Activated naive CD4-positive, alpha-beta T cell treated with anti-CD3 and anti-CD28 coated beads, Interleukin-2, amount 10 ng/mL, durations not matched to agents 7 days and 5 days (primary cell): ENCODE measurements around the gene FNTB.
"Not testable (repeated sequence)": the region's sequence is repeated elsewhere in the genome, so short reads cannot be mapped to it uniquely, and the experiment has no call there.

Experiments used
- CTCF ChIA-PET: fragments of 350-600 bp; sonication (Branson Sonifier 250); formaldehyde crosslinking; loops from one replicate; lab custom pipeline; 2021; ENCODE audit warnings: antibody characterized with exemption; lab: Charles Lee
- DNase-seq: peaks from one replicate; pipeline ENCODE4 v3.0.0-alpha.2; 2020
- H3K27ac Mint-ChIP-seq: one replicate; pipeline ENCODE4 v1.8.0; 2021; ENCODE audit warnings: mild to moderate bottlenecking, moderate library complexity, mixed read lengths
- H3K27me3 Mint-ChIP-seq: one replicate; pipeline ENCODE4 v1.8.0; 2021; ENCODE audit warnings: mild to moderate bottlenecking, mixed read lengths
- H3K36me3 Mint-ChIP-seq: one replicate; pipeline ENCODE4 v1.8.0; 2021; ENCODE audit warnings: mixed read lengths
- H3K4me1 Mint-ChIP-seq: one replicate; pipeline ENCODE4 v1.8.0; 2021; ENCODE audit warnings: mixed read lengths
- H3K4me3 Mint-ChIP-seq: one replicate; pipeline ENCODE4 v1.8.0; 2021; ENCODE audit warnings: mild to moderate bottlenecking, moderate library complexity, mixed read lengths
- H3K9me3 Mint-ChIP-seq: one replicate; pipeline ENCODE4 v1.8.0; 2021; ENCODE audit warnings: mixed read lengths

Gene FNTB

DNA sequence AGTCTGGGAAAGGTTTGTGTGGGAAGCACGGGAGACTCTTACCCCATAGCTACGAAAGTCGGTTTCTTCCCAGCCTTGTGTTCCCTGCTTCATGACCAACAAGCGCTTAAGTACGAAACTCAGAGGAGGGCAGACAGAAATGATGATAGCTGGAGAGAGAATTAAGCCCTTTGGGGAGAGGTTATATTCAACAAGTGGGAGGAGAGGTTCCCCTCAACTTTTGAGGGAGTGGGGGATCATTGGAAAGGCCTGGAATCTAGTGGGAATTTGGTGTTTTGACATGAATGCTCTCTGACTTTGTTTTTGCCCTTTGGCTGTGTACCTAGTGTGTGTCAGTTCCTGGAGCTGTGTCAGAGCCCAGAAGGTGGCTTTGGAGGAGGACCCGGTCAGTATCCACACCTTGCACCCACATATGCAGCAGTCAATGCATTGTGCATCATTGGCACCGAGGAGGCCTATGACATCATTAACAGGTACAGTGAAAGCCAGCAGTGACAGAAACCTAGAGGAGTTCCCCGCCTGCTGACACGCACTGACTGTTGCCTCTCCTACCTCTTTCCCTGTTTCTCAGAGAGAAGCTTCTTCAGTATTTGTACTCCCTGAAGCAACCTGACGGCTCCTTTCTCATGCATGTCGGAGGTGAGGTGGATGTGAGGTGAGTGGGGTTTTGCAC lies 40.6 kb downstream of the FNTB start:
- DNase-seq: no peak
- Mint-ChIP-seq H3K9me3 (no peaks in the 10 kb centered on the region), H3K4me1 (no peaks in the 10 kb centered on the region), H3K27me3 (no peaks in the 10 kb centered on the region), H3K36me3 (peaks cover 34% of the 10 kb centered on the region), H3K27ac (no peak overlapping the region), H3K4me3 (no peak overlapping the region)
- CTCF ChIA-PET: no interaction called here

DNA sequence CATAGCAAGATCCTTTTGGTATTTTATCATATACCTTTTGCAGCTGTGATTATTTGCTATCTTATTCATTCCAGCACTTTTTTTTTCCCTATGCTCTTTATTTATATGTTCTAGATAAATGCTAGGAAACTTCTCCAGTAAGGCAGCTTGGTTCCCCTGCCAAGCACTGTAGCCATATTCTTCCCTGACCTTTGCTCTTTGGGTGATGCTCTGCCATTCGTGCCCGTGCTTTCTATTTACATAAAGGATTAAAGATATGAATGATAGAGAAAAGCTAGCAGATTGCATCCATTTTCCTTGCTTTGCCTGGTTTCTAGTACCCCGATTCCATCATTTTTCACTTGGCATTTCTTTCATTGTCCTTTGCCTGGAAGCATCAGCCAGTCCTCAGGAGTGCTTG lies 42.2 kb downstream of the FNTB start:
- Mint-ChIP-seq H3K4me1 (no peaks in the 10 kb centered on the region), H3K27me3 (no peaks in the 10 kb centered on the region), H3K4me3 (no peak overlapping the region), H3K36me3 (peaks cover 40% of the 10 kb centered on the region), H3K9me3 (no peaks in the 10 kb centered on the region), H3K27ac (no peak overlapping the region)
- no peak for DNase-seq
- CTCF ChIA-PET: interaction anchor here (0.7 to 1.0 kb wide), 2 partner anchors 10 to 42 kb away, joined by 3 read pairs; partner anchors contain the start of gene FNTB

DNA sequence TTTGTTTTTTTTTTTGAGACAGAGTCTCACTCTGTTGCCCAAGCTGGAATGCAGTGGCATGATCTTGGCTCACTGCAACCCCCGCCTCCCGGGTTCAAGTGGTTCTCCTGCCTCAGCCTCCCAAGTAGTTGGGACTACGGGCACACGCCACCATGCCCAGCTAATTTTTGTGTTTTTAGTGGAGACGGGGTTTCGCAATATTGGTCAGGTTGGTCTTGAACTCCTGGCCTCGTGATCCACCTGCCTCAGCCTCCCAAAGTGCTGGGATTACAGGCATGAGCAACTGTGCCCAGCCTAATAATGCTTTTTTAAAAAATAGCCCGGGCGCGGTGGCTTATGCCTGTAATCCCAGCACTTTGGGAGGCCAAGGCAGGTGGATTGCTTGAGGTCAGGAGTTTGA lies 44.6 kb downstream of the FNTB start:
- H3K27ac Mint-ChIP-seq, H3K9me3 Mint-ChIP-seq, H3K4me1 Mint-ChIP-seq, H3K4me3 Mint-ChIP-seq, DNase-seq, CTCF ChIA-PET, H3K27me3 Mint-ChIP-seq: not testable (repeated sequence)
- H3K36me3 Mint-ChIP-seq: peaks cover 48% of the 10 kb centered on the region

DNA sequence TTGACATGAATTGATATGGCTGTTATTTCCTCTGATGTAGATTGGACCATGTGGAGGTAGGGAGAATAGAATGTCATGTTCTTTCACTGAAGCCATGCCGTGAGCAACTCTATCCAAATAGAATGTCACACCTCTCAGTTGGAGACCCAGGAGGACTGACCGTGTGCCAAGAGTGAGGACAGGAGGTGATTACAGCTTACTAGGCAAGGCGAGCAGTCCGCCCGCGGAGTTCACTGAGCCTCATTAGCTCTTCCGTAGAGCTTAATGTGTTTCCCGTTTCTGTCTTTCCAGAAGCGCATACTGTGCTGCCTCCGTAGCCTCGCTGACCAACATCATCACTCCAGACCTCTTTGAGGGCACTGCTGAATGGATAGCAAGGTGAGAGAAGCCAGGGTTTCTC lies 45.6 kb downstream of the FNTB start:
- peaks cover 44% of the 10 kb centered on the region for H3K36me3 Mint-ChIP-seq
- no peak overlapping the region for H3K4me3 Mint-ChIP-seq
- no peaks in the 10 kb centered on the region for H3K27me3 Mint-ChIP-seq
- H3K27ac Mint-ChIP-seq: no peak overlapping the region
- CTCF ChIA-PET: interaction anchor here (0.9 to 1.1 kb wide), 2 partner anchors 11 to 46 kb away, joined by 3 to 4 read pairs; partner anchors contain the start of gene FNTB
- DNase-seq: no peak
- no peaks in the 10 kb centered on the region for H3K4me1 Mint-ChIP-seq
- H3K9me3 Mint-ChIP-seq: no peaks in the 10 kb centered on the region

DNA sequence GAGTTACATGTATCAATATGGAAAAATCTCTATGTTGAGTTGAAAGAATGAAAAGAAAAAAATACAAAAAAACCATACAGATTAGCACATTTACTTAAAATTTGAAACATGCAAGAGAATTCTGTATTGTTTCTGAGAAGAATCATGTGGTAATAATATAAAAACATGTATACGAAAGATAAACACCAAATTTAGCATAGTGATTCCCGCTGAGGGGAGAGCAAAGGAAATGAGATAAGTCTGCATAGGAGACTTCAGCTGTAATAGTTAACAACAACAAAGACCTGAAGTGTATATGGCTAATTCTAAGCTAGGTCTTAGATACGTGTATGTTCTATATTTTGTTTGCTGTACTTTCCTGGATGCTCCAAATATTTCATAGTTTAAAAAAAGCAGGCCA lies 46.5 kb downstream of the FNTB start:
- Mint-ChIP-seq H3K4me1 (no peaks in the 10 kb centered on the region), H3K9me3 (no peaks in the 10 kb centered on the region), H3K36me3 (peaks cover 36% of the 10 kb centered on the region), H3K4me3 (no peak overlapping the region), H3K27me3 (no peaks in the 10 kb centered on the region), H3K27ac (no peak overlapping the region)
- no peak for DNase-seq
- CTCF ChIA-PET: interaction anchor here (1.1 kb wide), 1 partner anchor 12 kb away, joined by 4 read pairs; no protein-coding TSS in a partner anchor

DNA sequence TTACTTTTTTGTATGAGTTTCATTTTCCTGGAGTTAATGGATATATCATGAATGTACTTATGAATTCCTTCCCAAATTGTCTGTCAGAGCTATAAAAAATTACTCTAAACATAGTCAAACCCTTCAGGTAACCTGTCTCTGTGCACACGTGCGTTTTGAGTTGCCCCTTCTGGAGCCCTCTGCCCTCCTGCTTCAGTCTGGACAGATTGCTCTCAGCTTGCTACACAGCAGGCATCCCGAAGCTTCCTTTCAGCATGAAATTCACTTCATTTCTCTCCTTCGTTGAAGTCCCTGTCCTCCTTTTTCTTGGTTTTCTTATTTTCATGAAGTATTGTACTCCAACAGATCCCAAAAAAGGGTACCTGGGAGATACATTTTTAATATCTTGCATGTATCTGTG lies 47.3 kb downstream of the FNTB start:
- Mint-ChIP-seq H3K27ac (no peak overlapping the region), H3K4me3 (no peak overlapping the region), H3K36me3 (peaks cover 36% of the 10 kb centered on the region), H3K4me1 (no peaks in the 10 kb centered on the region), H3K9me3 (no peaks in the 10 kb centered on the region), H3K27me3 (no peaks in the 10 kb centered on the region)
- CTCF ChIA-PET: no interaction called here
- no peak for DNase-seq

DNA sequence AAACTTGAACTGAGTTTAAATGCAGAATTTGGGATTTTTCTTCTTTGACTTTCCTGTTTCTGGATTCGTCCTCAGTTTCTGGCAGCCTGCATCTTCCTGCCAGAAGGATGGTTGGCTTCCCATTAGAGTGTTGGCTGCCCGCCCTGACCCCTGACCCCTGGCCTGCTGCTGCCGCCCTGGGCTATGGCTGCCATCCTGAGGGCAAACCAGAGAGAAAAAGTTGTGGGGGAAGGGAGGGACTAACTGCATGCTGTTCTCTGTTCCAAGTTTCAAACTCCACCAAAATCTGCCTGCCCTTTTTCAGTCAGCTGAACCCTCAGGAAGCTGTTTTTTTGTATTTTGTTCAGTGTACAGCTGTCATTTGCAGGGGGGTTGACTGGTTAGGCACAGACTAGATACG lies 48.4 kb downstream of the FNTB start:
- Mint-ChIP-seq H3K4me3 (no peak overlapping the region), H3K27ac (no peak overlapping the region), H3K9me3 (no peaks in the 10 kb centered on the region), H3K36me3 (peaks cover 29% of the 10 kb centered on the region), H3K27me3 (no peaks in the 10 kb centered on the region), H3K4me1 (no peaks in the 10 kb centered on the region)
- DNase-seq: no peak
- CTCF ChIA-PET: no interaction called here

DNA sequence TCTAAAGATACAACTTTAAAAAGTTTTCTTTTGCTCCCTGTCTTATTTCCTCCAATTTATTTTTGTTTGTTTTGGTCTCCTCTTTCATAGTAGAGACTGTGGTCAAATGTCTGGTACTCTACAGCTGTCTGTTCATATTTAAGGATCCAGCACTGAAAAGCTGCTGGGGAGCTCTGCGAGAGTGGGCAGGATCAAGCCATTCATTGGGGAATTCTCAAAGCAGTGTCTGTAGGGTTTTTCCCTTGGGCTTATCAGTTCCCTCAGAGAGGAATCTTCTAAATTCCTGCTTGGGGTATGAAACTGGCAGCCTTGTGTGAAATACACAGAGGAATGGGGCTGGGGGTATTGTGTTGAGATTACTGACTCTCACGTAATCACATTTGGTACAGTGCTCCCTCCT lies 52.3 kb downstream of the FNTB start:
- Mint-ChIP-seq H3K9me3 (no peaks in the 10 kb centered on the region), H3K4me1 (no peaks in the 10 kb centered on the region), H3K27me3 (no peaks in the 10 kb centered on the region), H3K36me3 (peaks cover 34% of the 10 kb centered on the region), H3K27ac (no peak overlapping the region), H3K4me3 (no peak overlapping the region)
- CTCF ChIA-PET: no interaction called here
- no peak for DNase-seq

DNA sequence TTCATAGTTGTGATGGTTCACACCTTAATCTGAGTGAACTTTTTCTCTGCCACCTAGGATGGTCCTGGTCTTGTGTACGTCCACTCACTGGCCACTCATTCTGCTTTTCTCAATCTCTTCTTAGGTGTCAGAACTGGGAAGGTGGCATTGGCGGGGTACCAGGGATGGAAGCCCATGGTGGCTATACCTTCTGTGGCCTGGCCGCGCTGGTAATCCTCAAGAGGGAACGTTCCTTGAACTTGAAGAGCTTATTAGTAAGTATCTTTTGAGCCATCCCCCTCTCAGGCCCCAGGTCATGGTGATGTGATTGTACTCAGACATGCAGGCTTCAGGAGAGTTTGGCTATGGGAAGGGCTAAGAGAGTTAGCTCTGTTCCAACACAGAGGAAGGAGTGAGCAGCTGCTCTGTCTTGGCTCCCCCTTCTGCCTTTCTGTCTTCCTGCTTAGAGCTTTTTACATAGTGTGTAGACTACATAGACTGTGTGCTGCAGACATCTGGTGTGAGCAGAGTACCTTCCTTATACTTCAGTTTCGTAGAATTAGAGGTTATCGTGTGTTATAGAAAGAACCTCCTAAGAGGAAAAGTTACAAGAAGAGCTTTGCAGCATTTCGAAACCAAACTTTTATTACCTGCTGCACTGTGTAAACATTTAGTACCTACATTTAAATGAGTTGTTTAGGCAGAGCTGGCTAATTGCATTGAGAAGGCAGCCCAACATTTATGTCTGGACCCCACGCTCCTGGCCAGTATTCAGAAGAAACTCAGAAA lies 54.2 kb downstream of the FNTB start:
- no peak for DNase-seq
- Mint-ChIP-seq H3K9me3 (no peaks in the 10 kb centered on the region), H3K36me3 (peaks cover 38% of the 10 kb centered on the region), H3K27ac (no peak overlapping the region), H3K27me3 (no peaks in the 10 kb centered on the region), H3K4me1 (peaks cover 8% of the 10 kb centered on the region), H3K4me3 (no peak overlapping the region)
- CTCF ChIA-PET: no interaction called here

DNA sequence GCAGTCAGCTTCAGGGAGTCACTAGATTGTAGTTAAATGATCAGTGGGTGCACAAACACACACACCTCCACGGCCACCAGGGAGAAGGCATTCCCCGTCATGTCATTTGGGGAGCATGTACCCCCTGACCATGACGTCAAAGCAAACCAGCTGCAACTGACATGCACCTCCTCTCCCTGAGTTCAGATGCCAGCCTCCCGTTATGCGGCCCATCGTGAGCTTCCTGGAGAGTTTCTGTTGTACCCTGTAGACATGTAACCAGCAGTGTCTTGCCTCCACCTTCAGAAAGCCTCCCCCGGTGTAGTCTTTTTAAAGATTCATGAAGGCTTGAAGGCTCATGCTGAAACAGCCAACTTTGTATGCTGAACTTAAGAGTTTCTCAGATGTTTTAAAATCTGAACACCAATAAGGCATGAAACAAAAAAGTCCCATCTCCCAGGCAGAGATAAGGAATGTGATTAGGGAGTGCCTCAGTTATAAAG lies 54.8 kb downstream of the FNTB start:
- no peaks in the 10 kb centered on the region for H3K27me3 Mint-ChIP-seq
- CTCF ChIA-PET: no interaction called here
- no peak overlapping the region for H3K4me3 Mint-ChIP-seq
- H3K4me1 Mint-ChIP-seq: peaks cover 9% of the 10 kb centered on the region
- no peak overlapping the region for H3K27ac Mint-ChIP-seq
- no peak for DNase-seq
- peaks cover 41% of the 10 kb centered on the region for H3K36me3 Mint-ChIP-seq
- no peaks in the 10 kb centered on the region for H3K9me3 Mint-ChIP-seq

DNA sequence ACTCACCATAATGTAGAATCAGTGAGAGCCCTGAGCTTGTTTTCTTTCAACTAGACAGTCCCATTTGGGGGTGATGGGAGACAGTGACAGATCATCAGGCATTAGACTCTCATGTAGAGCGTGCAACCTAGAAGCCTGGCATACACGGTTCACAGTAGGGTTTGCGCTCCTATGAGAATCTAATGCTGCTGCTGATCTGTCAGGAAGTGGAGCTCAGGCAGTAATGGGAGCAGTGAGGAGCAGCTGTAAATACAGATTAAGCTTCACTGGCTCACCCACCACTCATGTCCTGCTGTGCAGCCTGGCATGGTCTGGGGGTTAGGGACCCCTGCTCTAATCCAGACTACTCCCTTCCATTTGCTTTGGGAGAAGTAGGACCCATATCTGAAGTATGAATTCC lies 55.6 kb downstream of the FNTB start:
- no peak overlapping the region for H3K4me3 Mint-ChIP-seq
- CTCF ChIA-PET: no interaction called here
- no peaks in the 10 kb centered on the region for H3K9me3 Mint-ChIP-seq
- H3K4me1 Mint-ChIP-seq: peaks cover 17% of the 10 kb centered on the region
- H3K27me3 Mint-ChIP-seq: no peaks in the 10 kb centered on the region
- H3K27ac Mint-ChIP-seq: no peak overlapping the region
- peaks cover 44% of the 10 kb centered on the region for H3K36me3 Mint-ChIP-seq
- DNase-seq: no peak

DNA sequence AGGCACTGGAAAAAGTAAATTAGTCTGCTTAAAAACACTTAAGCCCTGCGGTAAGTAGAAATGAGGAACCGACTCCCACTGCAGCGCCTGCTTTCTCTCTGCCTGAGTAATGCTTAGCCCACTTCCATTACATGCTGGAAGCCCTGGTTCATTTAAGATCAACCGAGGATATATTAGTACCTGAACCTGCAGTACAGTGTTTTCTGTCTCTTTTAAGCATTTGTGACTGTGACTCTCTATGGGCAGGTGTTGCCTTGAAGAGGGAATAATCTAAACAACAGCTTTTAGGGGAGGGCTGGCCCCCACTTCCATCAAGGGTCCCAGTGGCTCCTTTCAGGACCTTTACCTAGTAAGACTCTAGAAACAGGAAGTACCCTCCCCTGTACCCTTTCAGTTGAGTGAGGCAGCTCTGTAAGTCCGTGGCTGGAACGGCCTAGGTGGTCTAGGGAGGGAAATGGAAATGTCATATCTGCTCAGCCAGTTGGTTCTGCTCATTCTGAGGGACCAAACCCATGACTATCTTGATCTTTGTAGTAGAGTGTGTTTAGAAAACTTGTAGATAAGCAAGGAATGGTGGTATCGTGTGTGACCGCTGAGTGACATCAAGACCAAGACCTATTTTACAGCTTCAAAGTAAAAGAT lies 56.2 kb downstream of the FNTB start:
- DNase-seq: no peak
- Mint-ChIP-seq H3K27me3 (no peaks in the 10 kb centered on the region), H3K4me1 (peaks cover 23% of the 10 kb centered on the region), H3K27ac (no peak overlapping the region), H3K9me3 (no peaks in the 10 kb centered on the region), H3K36me3 (peaks cover 49% of the 10 kb centered on the region), H3K4me3 (no peak overlapping the region)
- CTCF ChIA-PET: no interaction called here

DNA sequence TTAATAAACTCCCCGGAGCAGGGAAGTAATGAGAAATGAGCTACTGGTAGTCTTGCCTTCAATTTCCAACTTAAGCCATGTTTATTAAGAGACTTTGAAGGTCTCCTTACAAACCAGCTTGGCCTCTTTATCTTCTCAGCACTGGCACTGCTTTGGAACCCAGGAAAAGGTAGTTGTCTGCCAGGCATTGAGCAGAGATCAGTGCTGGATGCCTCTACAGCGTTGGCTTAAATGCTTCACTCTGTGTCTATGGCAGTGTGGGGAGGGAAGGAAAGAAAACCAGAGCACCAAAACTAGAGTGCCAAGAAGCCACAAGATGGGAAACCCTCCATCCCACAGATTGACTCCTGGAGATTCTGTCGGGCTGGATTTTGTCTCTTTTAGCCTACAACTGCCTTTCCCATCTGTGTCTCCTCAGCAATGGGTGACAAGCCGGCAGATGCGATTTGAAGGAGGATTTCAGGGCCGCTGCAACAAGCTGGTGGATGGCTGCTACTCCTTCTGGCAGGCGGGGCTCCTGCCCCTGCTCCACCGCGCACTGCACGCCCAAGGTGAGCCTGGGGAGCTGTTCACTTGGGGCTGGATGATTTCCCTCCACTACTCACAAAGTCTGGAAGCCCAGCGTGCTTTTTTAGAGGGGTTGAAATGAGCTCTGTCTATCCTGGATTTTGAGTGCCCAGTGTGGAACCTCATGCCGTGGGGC lies 57.3 kb downstream of the FNTB start:
- Mint-ChIP-seq H3K9me3 (no peaks in the 10 kb centered on the region), H3K4me3 (no peak overlapping the region), H3K27me3 (no peaks in the 10 kb centered on the region), H3K27ac (peak overlapping the region; percentile 20), H3K36me3 (peaks cover 47% of the 10 kb centered on the region), H3K4me1 (peaks cover 30% of the 10 kb centered on the region)
- CTCF ChIA-PET: no interaction called here
- no peak for DNase-seq

DNA sequence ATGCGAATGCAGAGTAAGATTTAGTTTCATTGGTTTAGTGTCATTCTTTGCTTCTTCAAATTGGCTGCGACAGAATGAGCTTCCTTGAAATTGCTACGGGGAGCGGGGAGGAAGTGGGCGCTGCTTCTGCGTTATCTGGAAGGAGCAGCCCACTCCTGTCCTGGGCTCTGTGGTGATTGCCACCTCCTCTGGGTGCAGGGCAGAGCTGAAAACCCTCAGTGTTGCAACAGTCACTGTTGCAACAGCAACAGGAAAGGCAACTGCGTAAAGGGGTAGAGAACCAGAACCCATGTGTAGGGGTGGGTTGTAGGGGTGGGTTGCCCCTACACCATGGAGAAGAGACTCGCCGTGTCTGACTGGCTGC lies 57.9 kb downstream of the FNTB start:
- H3K4me3 Mint-ChIP-seq: no peak overlapping the region
- H3K27me3 Mint-ChIP-seq: no peaks in the 10 kb centered on the region
- CTCF ChIA-PET: no interaction called here
- peaks cover 47% of the 10 kb centered on the region for H3K36me3 Mint-ChIP-seq
- no peak for DNase-seq
- no peak overlapping the region for H3K27ac Mint-ChIP-seq
- no peaks in the 10 kb centered on the region for H3K9me3 Mint-ChIP-seq
- H3K4me1 Mint-ChIP-seq: peaks cover 30% of the 10 kb centered on the region
